ENCODE measurements around the gene SWI5.
A peak's percentile ranks its signal among the peaks of the same experiment; 100 is the strongest.

The SWI5 gene

GRCh38 chr9:128280084-128280622 lies 4.1 kb downstream of the SWI5 start:
- DNase-seq: no peak

DNA sequence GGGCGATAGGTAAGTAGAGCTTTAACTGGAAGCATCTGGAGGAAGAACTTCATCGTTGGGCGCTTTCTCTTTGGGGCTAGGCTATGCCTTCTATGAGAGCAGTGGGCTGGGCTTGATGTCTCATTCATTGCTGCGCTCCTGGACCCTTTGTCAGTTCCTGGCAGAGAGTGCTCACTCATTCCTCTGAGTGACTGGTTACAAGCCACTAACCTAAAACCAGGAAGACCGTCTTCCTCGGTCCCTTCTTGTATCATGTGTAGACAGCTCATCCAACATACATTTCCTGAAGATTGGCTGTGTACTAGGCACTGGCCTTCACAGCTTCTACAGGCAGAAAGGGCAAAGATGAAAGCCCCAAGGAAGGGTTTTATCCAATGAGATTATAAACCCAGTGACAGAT lies 6.4 kb downstream of the SWI5 start:
- DNase-seq: no peak

GRCh38 chr9:128285033-128285784 lies 9.1 kb downstream of the SWI5 start:
- no peak for DNase-seq

- DNase-seq: peak; percentile 18
Measured at GRCh38 chr9:128286440-128286839, 10.4 kb downstream of the SWI5 start.

DNA sequence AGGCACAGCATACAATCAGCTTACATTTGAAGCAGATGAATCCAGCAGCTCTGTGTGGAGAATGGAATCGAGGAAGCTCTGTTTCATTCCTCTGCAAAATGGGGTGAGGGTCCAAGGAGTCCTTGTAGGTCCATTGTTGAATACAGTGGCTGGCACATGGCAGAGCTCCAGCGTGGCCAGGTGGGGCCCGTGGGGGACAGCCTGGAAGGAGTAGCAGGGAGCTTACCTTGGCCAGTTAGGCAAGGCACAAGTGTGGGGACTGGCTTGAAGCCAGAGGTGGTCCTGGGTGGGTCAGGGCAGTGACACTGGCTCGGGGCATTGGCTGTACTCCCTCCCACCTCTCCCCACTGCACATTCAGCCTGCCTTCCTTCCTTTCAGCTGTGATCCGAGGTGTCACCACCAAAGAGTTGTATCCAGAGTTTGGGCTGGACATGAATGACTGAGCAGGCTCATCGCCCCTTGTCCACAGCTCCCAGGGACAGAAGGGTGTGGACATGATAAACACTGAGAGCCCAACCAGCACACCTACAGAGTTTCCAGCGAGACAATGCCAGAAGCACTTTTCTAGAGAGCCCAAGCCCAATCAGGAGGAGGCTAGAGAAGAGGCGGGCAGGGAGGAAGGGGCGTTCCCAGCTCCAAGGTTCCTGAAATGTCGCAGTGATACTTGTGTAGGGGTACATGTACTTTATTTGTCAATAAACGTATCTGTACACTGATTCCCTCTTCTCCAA lies 12.4 kb downstream of the SWI5 start:
- DNase-seq: no peak

DNA sequence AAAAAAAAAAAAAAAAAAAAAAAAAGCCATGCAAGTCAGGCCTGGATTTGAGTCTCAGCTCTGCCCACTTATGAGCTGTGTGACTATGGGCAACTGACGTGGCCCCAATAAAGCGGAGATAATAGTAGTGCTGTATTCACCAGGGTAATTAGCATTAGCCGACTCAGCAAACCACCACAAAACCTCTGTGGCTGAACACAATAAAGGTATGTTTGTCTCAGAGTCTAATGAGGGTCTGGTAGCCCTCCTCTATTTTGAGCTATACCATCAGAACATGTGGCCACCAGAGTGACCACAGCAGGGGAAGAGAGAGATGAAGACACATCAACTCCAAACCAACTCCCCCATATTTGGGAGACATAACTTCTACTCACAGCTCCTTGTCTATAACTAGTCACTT lies 15.9 kb downstream of the SWI5 start:
- DNase-seq: no peak

GRCh38 chr9:128293091-128293490 lies 17.0 kb downstream of the SWI5 start:
- no peak for DNase-seq

GRCh38 chr9:128294142-128294541 lies 18.1 kb downstream of the SWI5 start:
- DNase-seq: no peak

GRCh38 chr9:128296340-128297220 lies 20.5 kb downstream of the SWI5 start:
- DNase-seq: no peak

DNA sequence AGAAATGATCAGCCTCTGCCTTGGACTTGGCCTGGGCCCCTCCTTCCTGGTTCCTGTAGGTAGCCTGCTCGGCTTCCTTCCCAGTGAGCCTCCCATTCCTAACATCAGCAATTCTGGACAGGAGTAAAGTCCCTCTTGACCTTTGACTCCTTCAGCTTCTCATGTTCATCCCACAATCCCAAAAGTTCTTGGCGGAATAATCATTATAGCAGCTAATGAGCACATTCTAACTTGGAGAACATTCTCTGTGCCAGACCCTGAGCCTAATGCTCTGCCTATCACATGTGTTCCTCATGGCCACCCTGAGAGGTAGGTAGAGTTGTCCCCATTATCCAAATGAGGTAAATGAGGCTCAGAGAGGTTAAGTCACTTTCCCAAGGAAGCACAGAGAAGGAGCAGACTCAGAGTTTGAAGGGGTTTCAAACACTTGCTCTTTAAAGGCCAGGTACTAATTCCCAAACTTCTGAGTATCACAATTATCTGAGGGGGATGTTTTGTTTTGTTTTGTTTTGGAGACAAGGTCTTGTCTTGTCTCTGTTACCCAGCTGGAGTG lies 21.2 kb downstream of the SWI5 start:
- DNase-seq: no peak

GRCh38 chr9:128298535-128299482 lies 22.7 kb downstream of the SWI5 start:
- DNase-seq: no peak

- DNase-seq: no peak
Measured at GRCh38 chr9:128304136-128304970, 28.3 kb downstream of the SWI5 start.

- no peak for DNase-seq
Measured at GRCh38 chr9:128304971-128305288, 28.9 kb downstream of the SWI5 start.

DNA sequence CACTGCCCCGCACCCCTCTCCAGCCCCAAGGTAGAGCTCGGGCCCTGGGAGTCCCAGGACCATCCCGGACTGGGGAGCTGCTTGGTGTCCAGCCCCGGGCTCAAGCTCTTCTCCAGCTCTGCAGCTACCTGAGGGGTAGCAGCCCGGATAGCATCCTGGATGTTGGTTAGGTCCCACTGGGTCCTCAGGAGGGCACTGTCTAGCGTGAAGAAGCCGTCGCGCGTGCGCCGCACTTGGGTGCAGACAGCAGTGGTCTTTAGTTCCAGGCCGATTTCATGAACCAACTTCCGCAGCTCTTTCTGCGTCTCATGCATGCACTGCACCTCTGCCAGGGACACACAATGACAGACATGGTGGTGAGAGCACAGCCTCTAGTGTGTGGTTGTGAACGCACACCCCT lies 33.5 kb downstream of the SWI5 start:
- DNase-seq: no peak

DNA sequence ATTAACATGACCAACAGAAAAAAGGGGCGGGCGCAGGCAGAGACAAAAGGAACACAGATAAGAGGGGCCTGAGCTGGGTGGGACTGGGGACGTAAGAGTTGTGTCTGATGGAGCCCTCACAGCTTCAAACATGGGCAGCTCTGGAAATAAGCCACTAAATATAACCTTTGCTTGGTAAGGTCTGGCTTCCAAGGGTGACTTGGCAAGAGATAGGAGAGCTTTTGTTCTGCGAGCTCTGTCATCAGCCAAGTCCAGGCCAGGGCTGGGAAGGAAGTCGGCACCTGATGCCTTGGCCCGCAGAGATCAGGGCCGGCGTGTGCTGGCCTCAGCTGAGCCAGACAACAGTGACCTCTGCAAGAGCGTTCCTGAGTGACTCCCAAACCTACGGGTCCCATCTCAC lies 34.4 kb downstream of the SWI5 start:
- DNase-seq: no peak

GRCh38 chr9:128314697-128315096 lies 38.6 kb downstream of the SWI5 start:
- no peak for DNase-seq

DNA sequence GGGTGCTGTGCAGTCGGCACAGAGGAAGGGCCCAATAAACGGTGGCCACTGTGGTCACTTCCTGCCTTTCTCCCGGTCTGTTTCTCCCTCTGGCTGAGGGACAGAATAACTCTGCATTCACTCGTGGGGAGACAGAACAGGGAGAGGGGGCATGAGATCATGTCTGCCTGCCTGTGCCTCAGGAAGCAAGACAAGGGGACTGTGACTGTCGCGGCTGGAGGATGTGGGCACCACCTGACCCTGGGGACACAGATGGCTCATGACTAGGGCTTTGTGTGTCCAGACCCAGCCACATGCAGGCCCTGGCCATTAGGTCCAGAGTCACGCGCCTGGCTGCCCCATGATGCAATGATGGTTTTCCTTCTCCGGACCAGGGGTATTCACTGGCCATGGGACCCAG lies 40.3 kb downstream of the SWI5 start:
- DNase-seq: no peak

DNA sequence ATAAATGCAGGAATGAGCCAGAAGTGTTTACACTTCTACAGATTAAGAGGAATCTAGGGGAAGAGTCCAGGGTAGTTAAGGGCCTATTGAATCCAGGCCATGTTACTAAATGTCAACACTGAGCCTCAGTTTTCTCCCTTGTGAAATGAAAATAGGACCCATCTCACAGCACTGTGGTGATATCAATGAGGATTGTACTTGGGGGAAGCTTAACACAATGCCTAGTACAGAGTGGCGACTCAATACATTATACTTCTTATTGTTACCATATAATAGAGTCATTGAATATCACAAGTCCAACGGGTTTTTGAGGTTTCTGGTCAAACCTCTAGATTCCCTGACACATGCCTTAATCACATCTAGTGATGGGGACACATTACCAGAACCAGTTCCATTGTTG lies 41.6 kb downstream of the SWI5 start:
- no peak for DNase-seq

DNA sequence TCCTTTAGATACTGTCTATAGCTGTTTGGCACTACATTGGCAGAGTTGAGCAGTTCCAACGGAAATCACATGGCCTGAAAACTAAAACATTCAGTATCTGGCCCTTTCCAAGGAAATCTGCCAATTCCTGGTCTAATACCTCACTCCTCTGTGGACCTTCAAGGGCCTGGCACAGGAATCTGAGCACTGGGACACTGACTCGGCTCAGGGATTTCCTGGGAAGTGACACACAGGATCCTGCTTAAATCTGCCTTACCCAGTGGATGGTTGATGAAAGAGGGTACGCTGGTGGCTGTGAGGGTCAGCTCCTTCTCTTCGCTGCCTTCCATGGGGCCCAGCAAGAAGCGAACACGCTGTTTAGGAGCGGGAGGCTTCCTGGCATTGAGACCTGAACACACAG lies 45.3 kb downstream of the SWI5 start:
- DNase-seq: no peak

DNA sequence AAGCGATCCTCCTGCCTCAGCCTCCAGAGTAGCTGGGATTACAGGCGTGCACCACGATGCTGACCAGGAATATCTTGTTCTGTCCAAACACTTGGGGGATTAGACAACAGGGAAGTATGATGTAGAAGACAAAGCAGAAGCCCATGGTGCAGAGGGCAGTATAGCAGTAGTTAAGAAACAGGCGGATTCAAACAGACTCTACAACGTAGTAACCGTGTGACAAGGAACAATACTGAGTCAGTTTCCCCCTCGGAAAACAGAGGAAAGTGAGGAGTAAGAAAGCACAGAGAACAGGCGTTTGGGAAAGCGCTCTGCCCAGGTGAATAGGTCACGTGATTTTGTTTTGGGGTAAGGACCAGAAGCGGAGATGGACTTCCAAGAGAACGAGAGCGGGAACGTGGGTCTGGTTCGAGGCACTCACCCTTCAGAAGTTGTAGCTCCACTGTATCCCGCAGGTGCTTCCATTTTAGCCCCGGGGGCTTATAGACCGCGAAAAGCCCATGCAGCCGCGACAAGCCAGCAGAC lies 45.9 kb downstream of the SWI5 start:
- DNase-seq: no peak

Data from DMS79 (cell line).